ENCODE measurements around the gene CFAP68.

GRCh38 chr11:111934306-111934705 lies 55.0 kb downstream of the CFAP68 start:
- TF ChIP-seq CTCF (IDR thresholded peaks at IDR 0.05 in 2 of 3, conservative IDR thresholded peaks at IDR 0.05 in 1 of 3; ENCODE audit: control insufficient read depth in 2 of 3, extremely low read depth in 1 of 3, insufficient read depth in 1 of 3, low read depth in 3 of 3, low read length in 3 of 3) (no peak), SMAD5 (IDR thresholded peaks at IDR 0.05; ENCODE audit: low read depth) (no peak), REST (IDR thresholded peaks at IDR 0.05; ENCODE audit: low read depth, low read length) (no peak), POLR2AphosphoS5 (IDR thresholded peaks at IDR 0.05; ENCODE audit: low read length) (no peak), TCF12 (IDR thresholded peaks at IDR 0.05; ENCODE audit: low read depth, low read length) (no peak), ELK1 (IDR thresholded peaks at IDR 0.05; ENCODE audit: low read depth, low read length) (no peak), TBL1XR1 (IDR thresholded peaks at IDR 0.05; ENCODE audit: low read depth, low read length) (no peak), NFXL1 (IDR thresholded peaks at IDR 0.05; ENCODE audit: borderline replicate concordance) (no peak), SIN3A (IDR thresholded peaks at IDR 0.05; ENCODE audit: low read depth, low read length) (no peak)
